LHCN-M2 (cell line): ENCODE data around the gene REPS1. TPM values are rescaled to one million over a fixed set of nuclear protein-coding genes. Genes with fewer than 3 reads are reported as not detected.
"Not testable (repeated sequence)": the region's sequence is repeated elsewhere in the genome, so short reads cannot be mapped to it uniquely, and the experiment has no call there.

Experiments used
- DNase-seq: peaks from one replicate; pipeline ENCODE4 v3.0.0-alpha.2; 2012; ENCODE audit warnings: low read depth
- total RNA-seq: library from RNA; depleted of rRNA; stranded (reverse); fragments of >200 nt; gene quantifications from 2 replicates; pipeline ENCODE4 v1.2.3, GENCODE V29; 2014

The REPS1 gene
- total RNA-seq, 1 experiment from 2014 or later = 46.1 TPM

DNA sequence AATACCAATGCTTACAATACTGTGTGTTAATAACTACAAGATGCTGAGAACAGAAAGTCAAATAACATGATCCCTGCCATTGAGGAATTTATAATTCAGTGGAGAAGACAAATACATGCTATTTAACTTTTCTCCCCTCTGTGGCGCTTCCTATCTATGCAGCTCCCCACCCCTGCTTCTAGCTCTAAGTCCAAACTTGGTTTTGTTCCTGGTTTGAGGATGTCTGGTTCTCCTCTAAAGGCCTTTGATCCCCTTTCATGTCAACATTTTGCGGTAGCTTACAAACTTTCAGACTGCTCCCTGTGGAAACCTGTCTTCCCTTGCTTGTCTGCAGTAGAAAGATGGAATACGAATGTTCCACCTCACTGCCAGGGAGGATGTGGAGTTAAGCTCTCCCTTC is 18.4 kb upstream of the REPS1 start:
- no peak for DNase-seq

DNA sequence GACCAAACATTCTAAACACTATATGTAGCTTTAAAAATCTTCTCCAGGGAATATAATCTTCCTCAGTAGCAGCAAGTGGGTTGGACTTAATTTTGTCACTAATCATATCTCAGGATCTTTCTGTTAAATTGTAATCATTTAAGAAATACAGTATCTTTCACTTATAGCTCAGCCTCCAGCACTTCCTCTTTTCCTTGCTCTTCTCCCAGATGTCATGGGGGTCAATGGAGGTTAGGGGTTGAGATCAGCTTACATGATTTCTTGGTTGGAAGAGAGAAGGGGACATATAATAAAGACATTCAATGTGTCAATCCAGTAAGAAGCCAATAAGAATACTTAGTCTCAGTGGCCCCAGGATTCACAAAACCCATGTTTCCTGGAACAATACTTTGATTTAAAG is 15.7 kb upstream of the REPS1 start:
- DNase-seq = no peak

DNA sequence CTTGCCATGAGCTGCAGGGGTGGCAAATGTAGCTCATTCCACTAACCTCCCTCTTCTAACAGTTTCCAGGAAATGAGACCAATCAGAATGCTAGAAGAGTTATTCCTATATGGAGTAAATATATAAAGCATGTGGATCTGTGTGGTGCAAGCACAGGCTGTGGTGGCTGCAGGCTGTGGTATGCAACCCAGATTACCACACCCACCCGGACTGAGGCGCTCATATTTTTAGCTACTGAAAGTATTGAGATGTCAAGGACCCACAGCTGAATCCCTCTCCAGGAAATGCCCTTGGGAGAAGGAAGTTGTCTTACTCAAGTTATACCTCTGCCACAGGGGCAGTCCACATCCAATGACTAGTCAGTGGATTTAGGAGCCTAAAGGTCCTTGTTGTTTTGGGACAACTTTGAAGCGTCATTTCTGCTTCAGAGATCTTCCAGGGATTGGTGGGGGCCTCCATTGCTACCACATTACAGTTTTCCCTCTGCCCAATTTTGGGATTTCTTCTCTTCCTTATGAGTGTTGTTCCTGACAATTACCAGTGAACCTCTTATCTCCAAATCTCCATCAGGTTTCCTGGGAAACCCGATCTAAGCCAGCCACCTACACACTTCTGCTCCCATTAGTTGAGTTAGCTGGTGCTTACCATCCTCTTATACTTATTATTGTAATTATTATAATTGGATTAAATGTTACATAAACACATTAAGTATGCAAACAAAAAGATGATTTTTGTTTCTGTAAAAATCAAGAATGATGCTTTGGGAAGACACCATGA is 12.1 kb upstream of the REPS1 start:
- no peak for DNase-seq

DNA sequence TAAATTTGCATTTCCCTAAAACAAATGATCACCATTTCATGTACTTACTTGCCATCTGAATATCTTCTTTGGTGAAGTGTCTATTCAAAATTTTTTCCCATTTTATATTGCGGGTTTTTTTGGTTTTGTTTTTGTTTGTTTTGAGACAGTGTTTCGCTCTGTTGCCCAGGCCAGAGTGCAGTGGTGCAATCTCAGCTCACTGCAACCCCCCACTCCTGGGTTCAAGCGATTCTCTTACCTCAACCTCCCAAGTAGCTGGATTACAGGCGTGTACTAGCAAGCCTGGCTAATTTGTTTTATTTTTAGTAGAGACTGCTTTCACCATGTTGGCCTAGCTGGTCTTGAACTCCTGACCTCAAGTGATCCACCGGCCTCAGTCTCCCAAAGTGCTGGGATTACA is 9.1 kb upstream of the REPS1 start:
- DNase-seq = no peak

DNA sequence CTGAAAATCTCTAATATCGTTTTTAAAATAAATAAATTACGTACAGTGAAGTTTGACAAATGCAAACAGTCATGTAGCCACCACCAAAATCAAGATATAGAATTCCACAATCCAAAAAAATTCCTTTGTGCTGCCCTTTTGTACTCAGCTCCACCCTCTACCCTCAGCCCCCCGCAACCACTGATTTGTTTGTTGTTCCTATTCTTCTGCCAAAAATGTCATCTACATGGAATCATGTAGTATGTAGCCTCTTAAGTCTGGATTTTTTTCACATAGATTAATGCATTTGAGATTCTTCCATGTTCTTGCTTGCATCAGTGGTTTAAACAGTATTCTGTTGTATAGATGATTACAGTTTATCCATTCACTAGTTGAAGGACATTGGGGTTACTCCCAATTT is 8.5 kb upstream of the REPS1 start:
- DNase-seq = no peak

DNA sequence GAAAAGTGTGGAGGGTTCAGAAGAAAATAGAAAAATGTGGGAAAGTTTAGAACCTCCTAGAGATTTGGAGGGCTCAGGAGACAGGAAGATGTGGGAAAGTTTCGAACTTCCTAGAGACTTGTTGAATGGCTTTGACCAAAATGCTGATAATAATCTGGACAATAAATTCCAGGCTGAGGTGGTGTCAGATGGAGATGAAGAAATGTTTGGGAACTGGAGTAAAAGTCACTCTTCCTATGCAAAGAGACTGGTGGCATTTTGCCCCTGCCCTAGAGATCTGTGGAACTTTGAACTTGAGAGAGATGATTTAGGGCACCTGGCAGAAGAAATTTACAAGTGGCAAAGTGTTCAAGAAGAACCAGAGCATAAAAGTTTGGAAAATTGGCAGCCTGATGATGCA is 5.4 kb upstream of the REPS1 start:
- not testable (repeated sequence) for DNase-seq

DNA sequence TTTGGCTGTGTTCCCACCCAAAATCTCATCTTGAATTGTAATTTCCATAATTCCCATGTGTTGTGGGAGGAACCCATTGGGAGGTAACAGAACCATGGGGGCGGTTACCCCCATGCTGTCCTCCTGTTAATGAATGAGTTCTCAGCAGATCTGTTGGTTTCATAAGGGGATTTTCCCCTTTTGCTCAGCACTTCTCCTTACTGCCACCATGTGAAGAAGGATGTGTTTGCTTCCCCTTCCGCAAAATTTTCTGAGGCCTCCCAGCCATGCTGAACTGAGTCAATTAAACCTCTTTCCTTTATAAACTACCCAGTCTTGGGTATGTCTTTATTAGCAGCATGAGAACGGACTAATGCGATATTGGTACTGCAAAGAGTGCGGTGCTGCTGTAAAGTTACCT is 4.9 kb upstream of the REPS1 start:
- not testable (repeated sequence) for DNase-seq

DNA sequence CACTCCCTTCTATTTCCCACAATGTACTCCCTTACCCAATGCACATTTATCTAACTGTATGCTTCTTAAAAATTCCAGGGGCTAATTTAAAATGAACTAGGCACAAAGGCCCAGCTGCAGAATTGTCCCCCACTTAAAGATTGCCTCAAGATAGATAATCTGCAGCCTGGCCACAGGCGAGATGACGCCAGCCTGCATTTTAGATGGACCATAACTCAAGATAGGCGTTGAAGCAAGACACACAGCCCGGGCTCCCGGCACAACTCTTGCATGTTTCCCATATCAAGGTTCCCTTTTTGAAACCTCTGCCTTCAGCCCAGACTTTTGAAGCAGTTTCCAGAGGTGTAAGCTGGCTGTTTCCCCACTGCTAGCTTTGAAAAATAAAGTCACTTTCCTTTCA is 3.2 kb upstream of the REPS1 start:
- DNase-seq = no peak

DNA sequence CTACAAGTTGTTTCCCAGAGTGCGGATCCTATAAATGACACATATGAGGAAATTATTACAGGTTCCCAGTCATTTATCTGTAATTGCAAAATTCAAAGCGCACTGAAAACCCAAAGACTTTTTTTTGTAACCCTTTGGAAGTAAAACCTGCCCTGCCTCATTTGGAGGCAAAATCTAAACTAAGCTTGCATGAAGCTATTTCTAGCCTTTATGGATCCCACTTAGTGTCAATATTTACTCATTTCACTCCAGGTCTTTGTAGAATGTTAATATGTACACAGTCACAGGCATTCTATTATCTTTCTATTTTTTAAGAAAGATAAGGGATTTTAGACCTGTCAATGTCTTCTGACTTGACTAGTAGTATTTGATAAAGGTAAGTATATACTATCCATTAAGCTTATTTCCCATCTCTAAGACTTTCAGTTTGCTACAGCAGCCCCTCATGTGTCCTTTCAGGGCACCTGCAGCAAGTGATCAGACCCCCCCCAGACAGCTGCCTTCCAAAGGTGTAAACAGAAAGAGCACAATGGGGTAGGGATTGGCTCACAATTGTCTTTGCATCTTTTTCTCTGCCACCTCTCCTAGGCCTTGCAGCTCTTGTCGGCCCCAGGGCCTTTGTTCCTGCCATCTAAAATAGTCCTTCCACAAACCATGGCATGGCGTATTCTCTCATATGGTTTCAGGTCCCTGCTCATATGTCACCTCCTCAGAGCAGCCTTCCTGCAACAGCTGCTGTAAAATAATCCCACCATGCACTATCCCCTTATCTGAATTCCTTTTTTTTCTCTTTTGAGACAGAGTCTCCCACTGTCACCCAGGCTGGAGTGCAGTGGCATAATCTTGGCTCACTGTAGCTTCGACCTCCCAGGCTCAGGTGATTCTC is 1.3 kb upstream of the REPS1 start:
- DNase-seq = no peak

DNA sequence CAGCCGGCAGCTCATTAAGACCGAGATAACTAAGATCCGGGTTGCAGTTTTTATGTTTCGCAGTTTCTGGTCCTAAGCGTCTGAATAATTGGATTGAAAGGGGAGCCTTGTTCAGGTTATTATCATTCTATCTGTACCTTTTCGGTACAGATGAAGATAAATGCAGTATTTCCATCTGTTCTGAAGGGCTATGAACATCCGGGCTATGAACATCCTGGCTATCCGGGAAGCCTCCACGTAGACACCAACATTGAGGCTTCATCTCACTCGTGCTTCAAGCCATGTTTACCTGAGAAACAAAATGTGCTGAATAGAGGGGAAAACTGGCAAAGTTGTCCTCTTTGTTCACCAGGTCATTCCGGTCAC is 399 bp upstream of the REPS1 start:
- DNase-seq = no peak

DNA sequence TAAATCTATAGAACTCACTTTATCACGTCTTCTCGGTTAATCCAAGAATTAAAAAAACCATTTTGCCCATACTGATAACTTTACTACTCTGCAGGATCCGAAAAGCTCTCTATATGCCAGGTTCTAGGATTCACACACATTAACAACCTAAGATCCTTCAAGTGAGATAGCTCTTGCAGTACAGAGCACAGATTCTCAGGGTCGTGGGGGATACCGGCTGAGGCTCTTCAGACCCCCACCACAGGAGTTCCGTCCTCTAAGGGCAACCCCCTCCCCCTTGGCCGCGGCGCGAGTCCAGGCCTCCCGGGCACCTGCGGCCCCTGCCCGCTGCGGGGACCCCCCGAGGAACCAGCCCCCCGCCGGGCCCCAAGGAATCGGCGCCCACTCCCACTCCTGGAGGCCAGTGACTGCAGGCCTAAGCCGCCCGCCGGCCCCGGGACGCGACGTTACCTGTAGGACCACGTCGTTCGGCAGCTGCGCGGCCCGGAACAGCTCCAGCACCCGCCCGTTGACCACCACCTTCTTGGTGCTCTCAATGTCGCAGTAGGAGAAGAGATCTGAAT is 892 bp downstream of the REPS1 start:
- no peak for DNase-seq

DNA sequence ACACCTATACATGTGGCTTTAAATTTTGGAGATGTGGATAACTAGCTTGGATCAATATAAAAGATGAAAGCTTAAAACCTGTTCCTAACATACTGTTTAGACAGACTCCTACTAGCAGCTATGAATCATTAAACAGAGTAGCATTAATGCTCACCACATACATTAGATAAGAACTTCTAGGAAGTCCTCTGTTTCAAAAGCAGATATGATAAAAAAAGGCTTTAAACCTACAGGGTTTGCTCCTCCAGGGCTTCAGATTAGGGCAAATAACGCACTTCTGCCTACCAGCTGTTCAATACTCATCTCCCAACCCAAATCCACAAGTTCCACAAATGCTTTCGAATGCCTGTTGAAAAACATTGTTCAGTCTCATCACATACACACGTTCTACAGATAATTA is 1.5 kb downstream of the REPS1 start:
- DNase-seq = no peak

DNA sequence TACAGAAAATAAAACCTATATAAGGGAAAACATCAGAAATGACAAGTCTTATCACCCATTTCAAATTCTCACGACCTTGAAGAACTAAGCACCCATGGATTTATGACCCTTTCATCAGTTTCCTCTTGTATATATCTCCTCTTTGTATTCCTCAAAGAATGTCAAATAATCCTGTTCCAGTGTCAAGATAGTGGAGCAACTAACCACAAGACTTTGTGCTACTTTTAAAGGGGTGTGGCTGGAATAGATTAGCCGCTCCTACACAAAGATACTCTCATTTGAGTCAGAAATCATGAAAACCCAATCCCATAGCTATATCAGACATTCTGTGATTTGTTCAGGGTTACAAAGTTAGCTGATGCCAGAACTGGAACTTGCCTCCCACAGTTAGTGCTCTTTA is 6.6 kb downstream of the REPS1 start:
- no peak for DNase-seq

DNA sequence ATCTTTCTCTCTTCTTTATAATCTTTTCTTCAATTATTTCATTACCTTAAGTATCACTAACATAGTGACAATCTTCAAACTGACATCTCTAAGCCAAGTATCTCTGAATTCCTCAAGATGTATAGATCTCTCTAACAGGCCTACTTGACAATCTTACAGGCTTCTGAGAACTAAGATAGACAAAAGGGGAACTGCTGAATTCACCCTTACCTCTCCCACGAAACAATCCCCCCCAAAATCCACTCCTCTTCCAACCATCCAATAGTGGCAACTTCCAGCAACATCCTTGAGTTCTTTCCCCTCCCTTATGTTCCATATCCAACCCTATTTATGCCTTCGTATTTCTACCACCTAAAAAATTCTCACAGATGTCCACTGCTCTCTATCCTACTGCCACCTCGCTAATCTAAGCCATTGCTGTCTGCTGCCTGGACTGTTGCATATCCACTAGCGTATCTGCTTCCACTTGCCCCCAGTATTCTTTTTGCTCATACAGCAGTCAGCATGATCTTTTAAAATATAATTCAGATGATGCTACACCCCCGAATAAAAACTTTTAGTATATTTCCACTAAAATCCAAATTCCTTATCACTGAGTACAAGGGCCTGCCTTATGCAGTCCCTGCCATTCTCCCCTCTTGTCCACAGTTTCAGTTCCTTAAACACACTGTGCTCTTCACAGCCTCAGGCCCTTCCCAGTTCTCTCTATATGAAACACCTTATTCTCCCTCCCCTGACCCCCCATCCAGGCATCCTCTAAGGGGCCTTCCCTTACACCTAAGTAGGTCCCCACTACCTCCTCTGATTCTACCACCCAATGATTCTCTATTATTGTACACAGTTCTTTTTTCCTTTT is 8.0 kb downstream of the REPS1 start:
- no peak for DNase-seq

DNA sequence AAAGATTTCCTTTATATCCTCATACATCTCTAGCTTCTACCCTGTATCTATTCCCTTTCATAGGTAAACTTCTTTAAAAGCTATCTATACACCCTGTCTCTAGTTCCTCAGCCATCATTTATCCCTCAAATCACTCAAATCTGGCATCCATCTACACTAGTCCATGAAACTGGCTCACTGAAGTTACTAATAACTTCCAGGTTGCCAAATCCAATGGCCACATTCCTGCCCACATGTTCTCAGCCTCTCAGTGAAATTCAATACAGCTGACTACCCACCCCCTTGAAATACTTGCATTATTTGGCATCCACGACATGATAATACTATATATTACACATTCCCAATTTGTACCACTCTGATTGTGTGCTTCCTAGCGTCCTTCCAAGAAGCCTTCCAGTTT is 8.7 kb downstream of the REPS1 start:
- DNase-seq = no peak

DNA sequence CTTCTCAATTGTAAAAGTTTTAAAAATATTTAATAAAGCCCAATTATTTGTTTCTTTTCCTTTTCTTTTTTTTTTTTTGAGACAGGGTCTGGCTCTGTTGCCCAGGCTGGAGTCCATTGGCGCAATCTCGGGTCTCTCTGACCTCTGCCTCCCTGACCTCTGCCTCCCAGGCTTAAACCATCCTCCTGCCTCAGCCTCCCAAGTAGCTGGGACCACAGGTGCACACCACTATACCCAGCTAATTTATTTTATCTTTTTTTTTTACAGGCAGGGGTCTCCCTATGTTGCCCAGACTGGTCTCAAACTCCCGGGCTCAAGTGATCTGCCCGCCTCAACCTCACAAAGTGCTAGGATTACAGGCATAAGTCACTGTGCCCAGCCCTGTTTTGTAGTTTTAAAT is 9.8 kb downstream of the REPS1 start:
- DNase-seq = no peak

DNA sequence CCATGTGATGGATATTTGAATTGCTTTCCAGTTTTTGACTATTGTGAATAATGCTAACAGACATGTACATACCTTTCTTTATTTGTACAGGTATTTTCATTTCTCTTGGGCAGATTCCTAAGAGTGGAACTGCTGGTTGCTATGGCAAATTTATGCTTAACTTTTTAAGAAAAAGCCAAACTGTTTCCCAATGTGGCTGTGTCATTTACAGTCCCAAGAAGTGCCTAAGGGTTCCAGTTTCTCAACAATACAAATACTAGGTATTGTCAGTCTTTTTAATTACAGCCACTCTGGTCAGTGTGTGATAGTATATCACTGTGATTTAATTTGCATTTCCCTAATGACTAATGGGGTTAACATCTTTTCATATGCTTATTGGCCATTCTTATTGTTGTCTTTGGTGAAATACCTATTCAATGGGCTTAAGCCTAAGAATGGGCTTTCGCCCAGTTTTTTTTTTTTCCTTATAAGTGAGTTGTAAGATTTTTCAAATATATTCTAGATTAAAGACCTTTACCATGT is 10.3 kb downstream of the REPS1 start:
- DNase-seq = no peak

DNA sequence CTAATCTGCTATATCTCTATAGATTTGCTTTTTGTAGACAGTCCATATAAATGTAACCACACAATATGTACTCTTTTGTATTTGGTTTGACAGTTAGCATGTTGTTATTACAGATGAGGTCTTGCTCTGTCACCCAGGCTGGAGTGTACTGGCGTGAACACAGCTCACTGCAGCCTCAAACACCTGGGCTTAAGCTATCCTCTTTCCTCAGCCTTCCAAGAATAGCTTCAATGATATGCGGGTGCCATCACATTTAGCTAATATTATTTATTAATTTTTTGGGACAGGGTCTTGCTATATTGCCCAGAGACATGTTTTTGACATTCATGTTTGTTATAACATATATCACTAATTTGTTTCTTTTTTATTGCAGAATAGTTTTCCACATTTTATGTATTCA is 10.8 kb downstream of the REPS1 start:
- no peak for DNase-seq

DNA sequence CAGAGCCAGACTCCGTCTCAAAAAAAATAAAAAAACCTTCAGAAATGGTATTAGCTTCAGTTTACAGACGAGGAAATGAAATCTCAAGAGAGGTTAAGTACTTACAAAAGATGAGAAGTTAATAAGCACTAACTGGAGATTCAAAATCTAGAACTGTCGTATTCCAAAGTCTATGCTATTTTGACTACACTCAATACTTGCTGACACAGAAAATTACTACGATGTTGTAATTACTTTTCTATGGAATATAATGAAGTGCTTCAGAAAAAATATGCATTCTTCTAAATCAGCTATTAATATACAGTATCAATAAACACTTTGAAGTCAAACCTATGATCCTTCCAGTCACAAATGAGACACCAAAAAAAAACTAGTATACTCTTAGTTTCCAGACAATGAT is 12.2 kb downstream of the REPS1 start:
- DNase-seq = no peak

DNA sequence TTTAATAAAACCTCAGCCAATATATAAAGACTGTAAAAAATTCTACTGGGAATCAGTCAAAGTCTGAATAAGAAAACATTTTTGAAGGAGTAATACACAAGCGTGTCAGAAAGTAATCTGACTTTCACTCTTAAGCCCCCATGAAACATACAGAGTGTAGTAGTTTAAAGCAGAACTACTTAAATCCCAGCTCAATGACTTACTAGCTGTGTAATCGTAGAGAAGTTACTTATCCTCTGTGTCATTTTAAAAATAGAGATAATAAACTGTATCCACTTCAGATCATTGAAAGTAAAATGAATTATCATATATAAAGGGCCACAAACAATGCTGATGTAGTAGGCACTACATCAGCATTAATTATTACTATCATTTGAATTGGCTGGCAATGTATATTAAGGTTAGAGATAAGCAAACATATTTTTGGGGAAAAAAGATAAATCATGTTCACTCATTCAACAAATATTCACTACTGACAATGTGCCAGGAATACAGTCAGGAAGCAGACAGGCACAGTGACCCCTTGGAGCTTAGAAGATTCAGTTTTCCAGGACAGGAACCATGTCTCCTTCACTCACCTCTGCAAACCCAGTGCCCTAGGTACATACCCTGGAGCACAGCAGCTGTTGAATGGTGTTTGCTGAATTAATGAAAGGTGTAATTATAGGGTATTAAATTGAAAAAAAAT is 14.4 kb downstream of the REPS1 start:
- DNase-seq = peak; percentile 65

DNA sequence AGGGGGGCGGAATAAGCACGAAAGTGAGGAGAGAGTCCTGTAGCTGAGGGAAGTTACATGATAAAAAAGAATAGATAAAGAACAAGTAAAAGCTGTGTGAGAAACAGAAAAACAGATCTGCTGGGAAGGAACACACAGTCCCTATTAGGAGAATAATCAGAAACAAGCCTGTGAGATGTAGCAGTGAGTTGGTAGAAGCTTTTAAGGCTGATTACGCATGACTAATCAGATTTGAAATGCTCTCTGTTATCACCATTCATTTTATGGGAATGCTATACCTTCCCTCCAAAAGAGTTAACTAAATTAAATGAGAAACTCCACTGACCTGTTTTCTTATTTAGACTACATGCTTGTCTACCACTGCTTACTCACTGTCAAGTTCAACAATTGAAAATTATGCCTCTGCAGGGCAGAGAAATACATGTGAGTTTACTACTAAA is 15.8 kb downstream of the REPS1 start:
- peak; percentile 56 for DNase-seq
